MG63 (cell line): Measurements from ENCODE around the gene NKAIN2. TPM values are rescaled to one million over a fixed set of nuclear protein-coding genes. Genes with fewer than 3 reads are reported as not detected.

ENCODE experiments used
- DNase-seq: peaks from one replicate; pipeline ENCODE4 v3.0.0-alpha.2; 2020
- H3K27me3 ChIP-seq: fragments of 250-450 bp; sonication (Bioruptor Pico); 2 replicates; pipeline ENCODE4 v1.5.1; 2020; ENCODE audit warnings: mild to moderate bottlenecking, moderate library complexity
- H3K36me3 ChIP-seq: fragments of 250-450 bp; sonication (Bioruptor Pico); 2 replicates; pipeline ENCODE4 v1.5.1; 2020; ENCODE audit warnings: mild to moderate bottlenecking, moderate library complexity
- H3K4me3 ChIP-seq: fragments of 250-450 bp; sonication (Bioruptor Pico); 2 replicates; pipeline ENCODE4 v1.5.1; 2020; ENCODE audit warnings: mild to moderate bottlenecking, moderate library complexity
- H3K9me3 ChIP-seq: fragments of 250-450 bp; sonication (Bioruptor Pico); 2 replicates; pipeline ENCODE4 v1.5.1; 2020; ENCODE audit warnings: mild to moderate bottlenecking, moderate library complexity
- total RNA-seq: library from RNA; depleted of rRNA; stranded (reverse); fragments of >200 nt; shearing (Covaris generic); gene quantifications from 2 replicates; pipeline ENCODE4 v1.2.3, GENCODE V29; 2014; ENCODE audit warnings: low replicate concordance

NKAIN2 gene
- total RNA-seq, 1 experiment from 2014 or later, result not detected

DNA sequence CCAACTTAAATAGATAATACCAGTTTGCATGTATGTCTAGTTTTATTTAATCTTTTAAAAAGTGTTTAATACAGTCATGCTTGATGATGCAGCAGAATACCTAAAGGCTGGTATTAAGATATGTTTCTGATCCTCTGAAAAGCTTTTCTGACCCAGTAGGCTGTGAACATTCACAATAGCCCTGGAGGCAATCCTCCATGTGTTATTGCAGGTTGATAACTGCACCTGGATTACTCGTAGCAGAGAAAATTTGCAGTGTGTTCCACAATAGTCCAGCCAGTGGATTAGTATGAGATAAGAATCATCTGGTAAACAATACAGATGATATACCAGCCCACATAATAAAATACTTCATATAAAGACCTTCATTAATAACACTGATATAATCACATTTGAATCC is 979.7 kb downstream of the NKAIN2 start:
- no peak overlapping the region for H3K4me3 ChIP-seq
- DNase-seq, result no peak

DNA sequence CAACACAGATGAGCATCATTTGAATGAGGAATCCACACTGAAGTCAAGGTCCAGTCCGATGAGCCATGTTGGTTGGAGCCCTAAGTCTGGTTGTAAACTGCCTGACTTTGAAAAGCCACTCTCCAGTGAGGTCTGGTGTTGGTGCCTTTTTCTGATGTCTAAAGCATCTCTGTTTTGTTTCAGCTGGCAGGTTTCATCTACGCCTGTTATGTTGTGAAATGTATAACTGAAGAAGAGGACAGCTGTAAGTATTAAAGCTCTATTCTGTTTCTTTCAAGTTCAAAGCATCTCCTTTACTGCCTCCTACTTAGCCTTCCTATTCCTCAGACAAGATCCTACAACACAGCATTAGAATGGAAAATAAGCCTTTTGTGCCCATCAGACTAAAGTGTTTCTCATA is 987.5 kb downstream of the NKAIN2 start:
- H3K9me3 ChIP-seq, result no peaks in the 10 kb centered on the region

More for the DNA sequence above, 979.7 kb downstream of the NKAIN2 start:
- H3K27me3 ChIP-seq, result no peaks in the 10 kb centered on the region
- no peaks in the 10 kb centered on the region for H3K36me3 ChIP-seq
- no peaks in the 10 kb centered on the region for H3K9me3 ChIP-seq

DNA sequence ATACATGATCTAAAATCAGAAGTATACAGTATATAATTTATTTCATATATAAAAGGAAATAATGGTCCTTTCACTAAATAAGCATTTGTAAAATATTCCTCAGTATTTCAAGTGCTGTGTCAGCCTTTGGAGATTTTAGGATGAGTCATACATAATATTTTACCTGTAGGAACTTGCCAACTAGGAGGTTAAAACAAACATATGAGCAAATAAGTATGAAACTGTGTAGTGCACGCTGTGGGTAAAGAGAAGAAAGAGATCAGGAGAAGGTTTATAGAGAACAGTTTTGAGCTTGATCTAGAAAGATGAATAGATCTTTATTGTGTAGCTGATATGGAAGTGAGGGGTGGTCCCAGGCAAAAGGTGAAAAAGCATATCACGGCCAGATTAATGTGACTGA is 988.7 kb downstream of the NKAIN2 start:
- Histone ChIP-seq H3K36me3 (no peaks in the 10 kb centered on the region), H3K4me3 (no peak overlapping the region), H3K27me3 (no peaks in the 10 kb centered on the region), H3K9me3 (no peaks in the 10 kb centered on the region)
- DNase-seq, result no peak

More for the DNA sequence above, 987.5 kb downstream of the NKAIN2 start:
- Histone ChIP-seq H3K27me3 (no peaks in the 10 kb centered on the region), H3K36me3 (no peaks in the 10 kb centered on the region), H3K4me3 (no peak overlapping the region)
- no peak for DNase-seq

DNA sequence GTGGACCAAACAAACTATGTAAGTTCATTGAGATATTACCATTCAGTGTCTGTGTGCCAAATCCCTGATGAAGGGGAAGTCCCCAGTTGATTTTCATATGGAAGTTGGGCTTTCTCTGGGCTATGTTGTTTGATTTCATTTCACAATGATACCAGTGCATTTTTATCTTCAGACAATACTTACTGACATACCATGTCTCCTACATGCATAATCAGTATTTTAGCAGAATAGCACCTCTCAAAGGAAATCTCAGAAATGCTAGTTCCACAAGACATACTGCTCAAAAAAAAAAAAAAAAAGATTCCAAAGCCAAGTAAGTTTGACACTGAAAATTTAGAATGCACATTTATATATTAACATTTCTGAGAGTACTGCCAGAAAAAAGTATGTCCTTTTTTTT is 989.7 kb downstream of the NKAIN2 start:
- no peak for DNase-seq

GRCh38 chr6:124795643-124796463 is 992.2 kb downstream of the NKAIN2 start:
- no peak for DNase-seq
- Histone ChIP-seq H3K4me3 (no peak overlapping the region), H3K9me3 (no peaks in the 10 kb centered on the region)

More for the DNA sequence above, 989.7 kb downstream of the NKAIN2 start:
- H3K36me3 ChIP-seq, result no peaks in the 10 kb centered on the region
- no peaks in the 10 kb centered on the region for H3K27me3 ChIP-seq
- no peak overlapping the region for H3K4me3 ChIP-seq
- H3K9me3 ChIP-seq, result no peaks in the 10 kb centered on the region

DNA sequence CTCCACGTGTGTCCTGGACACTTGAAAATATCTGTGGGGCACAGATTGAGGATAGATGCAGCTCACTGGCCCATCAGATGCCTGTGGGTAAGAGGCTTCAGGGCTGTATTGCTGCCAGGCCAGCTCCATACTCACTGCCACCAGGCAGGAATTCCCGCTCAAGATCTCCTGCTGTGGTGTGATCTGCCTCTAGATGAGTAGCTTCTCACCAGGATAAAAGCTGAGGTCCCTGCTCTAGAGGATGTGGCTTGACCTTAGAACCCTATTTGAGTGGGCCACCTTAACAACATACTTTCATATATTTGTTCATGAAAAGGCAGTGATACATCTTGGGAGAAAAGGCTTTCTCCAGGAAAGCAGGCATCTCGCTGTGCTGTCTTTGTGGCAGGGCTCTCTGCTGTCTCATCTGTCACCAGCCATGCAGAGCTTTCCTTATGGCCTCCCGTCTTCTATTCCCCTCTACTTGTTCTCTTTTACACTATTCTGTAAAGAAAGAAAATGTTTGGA is 992.9 kb downstream of the NKAIN2 start:
- DNase-seq, result no peak
- H3K4me3 ChIP-seq, result no peak overlapping the region
- H3K27me3 ChIP-seq, result no peaks in the 10 kb centered on the region
- H3K9me3 ChIP-seq, result no peaks in the 10 kb centered on the region
- H3K36me3 ChIP-seq, result no peaks in the 10 kb centered on the region

More at GRCh38 chr6:124795643-124796463, 992.2 kb downstream of the NKAIN2 start:
- no peaks in the 10 kb centered on the region for H3K36me3 ChIP-seq
- H3K27me3 ChIP-seq, result no peaks in the 10 kb centered on the region

GRCh38 chr6:124797224-124797623 is 993.6 kb downstream of the NKAIN2 start:
- Histone ChIP-seq H3K27me3 (no peaks in the 10 kb centered on the region), H3K9me3 (no peaks in the 10 kb centered on the region), H3K4me3 (no peak overlapping the region), H3K36me3 (no peaks in the 10 kb centered on the region)
- DNase-seq, result no peak

GRCh38 chr6:124798942-124799496 is 995.4 kb downstream of the NKAIN2 start:
- Histone ChIP-seq H3K36me3 (no peaks in the 10 kb centered on the region), H3K27me3 (no peaks in the 10 kb centered on the region), H3K9me3 (no peaks in the 10 kb centered on the region), H3K4me3 (no peak overlapping the region)
- no peak for DNase-seq

GRCh38 chr6:124799638-124800037 is 996.0 kb downstream of the NKAIN2 start:
- DNase-seq, result no peak
- Histone ChIP-seq H3K36me3 (no peaks in the 10 kb centered on the region), H3K4me3 (no peak overlapping the region), H3K9me3 (no peaks in the 10 kb centered on the region), H3K27me3 (no peaks in the 10 kb centered on the region)

DNA sequence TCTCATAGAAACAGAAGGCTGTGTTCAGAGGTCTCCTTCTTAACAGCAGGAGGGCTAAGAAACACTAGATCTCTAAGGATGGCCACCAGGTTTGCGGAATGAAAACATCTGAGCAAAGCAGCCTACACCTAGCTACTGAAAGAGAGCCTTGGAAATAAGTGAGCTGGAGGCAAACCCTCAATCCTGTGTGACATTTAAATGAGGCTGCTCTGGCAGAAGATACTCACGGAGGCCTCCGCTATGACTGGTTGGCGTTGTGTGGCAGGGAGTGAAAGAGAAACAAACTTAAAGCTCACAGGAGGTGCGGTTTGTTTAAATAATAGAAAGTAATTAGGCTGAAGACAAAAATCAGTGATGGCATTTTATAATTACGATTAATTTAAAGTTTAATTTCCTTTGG is 996.6 kb downstream of the NKAIN2 start:
- Histone ChIP-seq H3K27me3 (no peaks in the 10 kb centered on the region), H3K9me3 (no peaks in the 10 kb centered on the region), H3K36me3 (no peaks in the 10 kb centered on the region), H3K4me3 (no peak overlapping the region)
- DNase-seq, result no peak

- DNase-seq, result no peak
- no peaks in the 10 kb centered on the region for H3K9me3 ChIP-seq
- H3K27me3 ChIP-seq, result no peaks in the 10 kb centered on the region
- H3K4me3 ChIP-seq, result no peak overlapping the region
- H3K36me3 ChIP-seq, result no peaks in the 10 kb centered on the region
These were observed 1008.4 kb downstream of the NKAIN2 start for GRCh38 chr6:124812067-124812466.

GRCh38 chr6:124819346-124819745 is 1015.7 kb downstream of the NKAIN2 start:
- Histone ChIP-seq H3K27me3 (no peaks in the 10 kb centered on the region), H3K9me3 (no peaks in the 10 kb centered on the region), H3K36me3 (no peaks in the 10 kb centered on the region), H3K4me3 (no peak overlapping the region)
- no peak for DNase-seq

DNA sequence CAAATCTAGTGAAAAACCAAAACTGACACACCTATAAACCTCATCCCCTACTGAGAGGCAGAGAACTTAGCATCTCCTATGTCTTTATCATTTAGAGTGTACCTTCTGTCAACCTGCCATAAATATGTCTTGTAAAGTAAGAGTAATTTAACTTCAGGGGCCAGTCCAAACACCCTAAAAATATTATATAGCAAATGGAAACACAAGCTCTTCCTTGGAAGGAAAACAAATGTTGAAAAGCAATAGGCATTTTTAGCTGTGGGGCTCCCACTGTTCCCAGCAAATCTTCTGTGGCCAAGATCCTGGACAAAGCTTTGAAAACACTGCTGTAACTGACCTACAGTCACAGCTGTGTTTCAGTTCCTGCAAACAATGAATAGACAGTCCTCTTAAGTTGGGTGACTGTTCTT is 1018.5 kb downstream of the NKAIN2 start:
- H3K36me3 ChIP-seq, result no peaks in the 10 kb centered on the region
- H3K9me3 ChIP-seq, result no peaks in the 10 kb centered on the region
- no peak overlapping the region for H3K4me3 ChIP-seq
- 0 out of 2 replicates have a peak, but pooled peaks cover 3% of the 10 kb centered on the region for H3K27me3 ChIP-seq
- no peak for DNase-seq

DNA sequence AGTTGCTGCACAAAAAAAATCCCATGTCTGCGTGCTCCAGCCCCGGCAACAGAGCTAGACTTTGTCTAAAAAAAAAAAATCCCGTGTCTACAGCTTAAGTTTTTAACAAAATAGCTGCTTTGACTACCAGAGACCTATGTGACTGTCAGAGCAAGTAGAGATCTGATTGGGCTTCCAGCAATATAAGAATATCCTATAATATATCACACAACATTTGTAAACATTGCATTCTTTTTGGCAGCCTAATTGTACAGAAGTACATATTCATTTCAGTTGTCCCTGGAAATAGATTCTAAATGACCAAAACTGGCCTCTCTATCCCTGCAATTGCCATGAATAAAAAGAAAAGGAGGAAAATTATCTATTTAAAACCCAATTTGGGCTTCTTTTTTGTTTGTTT is 1019.1 kb downstream of the NKAIN2 start:
- Histone ChIP-seq H3K4me3 (no peak overlapping the region), H3K36me3 (no peaks in the 10 kb centered on the region), H3K27me3 (0 out of 2 replicates have a peak, but pooled peaks cover 3% of the 10 kb centered on the region), H3K9me3 (no peaks in the 10 kb centered on the region)
- no peak for DNase-seq

DNA sequence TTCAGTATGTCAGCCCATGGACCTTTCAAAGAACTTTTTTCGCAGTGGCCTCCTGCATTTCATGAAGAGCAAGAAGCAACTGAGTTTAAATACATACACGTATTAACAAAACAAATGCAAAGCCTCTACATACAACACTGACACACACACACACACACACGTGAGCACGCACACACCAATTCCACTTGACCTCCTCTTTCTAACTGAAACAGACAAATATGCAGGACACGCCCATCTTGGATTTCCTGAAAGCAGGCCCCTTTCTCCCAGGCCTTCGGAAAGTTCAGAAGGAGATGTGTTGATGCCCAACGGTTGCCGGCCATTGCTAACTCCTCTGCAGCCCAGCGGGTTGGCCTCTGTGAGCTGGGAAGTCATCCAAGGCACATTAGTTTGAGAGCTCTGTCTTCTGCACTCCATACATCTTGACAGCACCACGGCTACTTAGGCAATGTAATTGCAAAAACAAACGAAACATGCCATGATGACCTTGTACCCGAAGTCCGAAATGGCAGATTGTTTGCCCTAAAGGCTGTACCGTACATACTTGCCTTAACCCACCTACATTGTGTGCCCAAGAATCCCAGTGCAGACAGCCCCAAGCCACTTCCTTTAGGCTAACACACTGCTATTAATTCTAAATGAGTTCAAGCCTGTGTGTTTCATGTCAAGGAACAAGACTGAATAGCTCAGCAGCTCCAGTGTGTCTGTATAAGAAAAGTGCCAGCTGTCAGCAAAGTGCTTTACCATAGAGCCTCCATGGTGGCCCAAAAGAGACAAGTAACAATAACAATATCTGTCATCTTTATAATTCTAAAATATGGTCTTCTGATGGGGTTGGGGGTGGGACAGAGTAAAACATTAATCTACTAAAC is 1019.8 kb downstream of the NKAIN2 start:
- H3K4me3 ChIP-seq, result no peak overlapping the region
- no peaks in the 10 kb centered on the region for H3K36me3 ChIP-seq
- DNase-seq, result no peak
- H3K9me3 ChIP-seq, result no peaks in the 10 kb centered on the region
- 0 out of 2 replicates have a peak, but pooled peaks cover 3% of the 10 kb centered on the region for H3K27me3 ChIP-seq

DNA sequence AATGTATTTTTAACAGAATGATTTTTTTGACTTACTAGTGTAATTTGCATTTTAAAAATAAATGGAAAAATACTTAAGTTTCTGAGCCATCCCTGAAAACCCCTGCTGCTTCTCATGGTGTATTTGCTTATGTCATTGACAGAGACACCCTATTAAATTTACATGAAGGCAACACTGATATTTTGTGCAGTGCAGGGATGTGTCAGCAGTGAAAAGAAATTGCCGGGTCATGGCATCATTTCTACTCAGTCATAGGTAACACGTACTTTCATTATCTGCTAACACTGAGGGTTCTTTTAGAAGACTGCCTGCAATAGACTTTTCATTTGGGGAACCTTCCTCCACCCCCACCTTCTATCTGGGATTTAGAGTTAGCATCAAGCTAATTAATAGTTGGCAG is 1021.9 kb downstream of the NKAIN2 start:
- no peaks in the 10 kb centered on the region for H3K36me3 ChIP-seq
- no peak for DNase-seq
- no peaks in the 10 kb centered on the region for H3K9me3 ChIP-seq
- no peak overlapping the region for H3K4me3 ChIP-seq
- 0 out of 2 replicates have a peak, but pooled peaks cover 3% of the 10 kb centered on the region for H3K27me3 ChIP-seq

GRCh38 chr6:124829822-124830221 is 1026.2 kb downstream of the NKAIN2 start:
- no peak overlapping the region for H3K4me3 ChIP-seq
- no peaks in the 10 kb centered on the region for H3K36me3 ChIP-seq
- no peak for DNase-seq
- H3K27me3 ChIP-seq, result no peaks in the 10 kb centered on the region
- no peaks in the 10 kb centered on the region for H3K9me3 ChIP-seq
